Head of caudate nucleus (tissue), 42 donors: ENCODE results near the gene IL17C.
"Not testable (repeated sequence)": the region's sequence is repeated elsewhere in the genome, so short reads cannot be mapped to it uniquely, and the experiment has no call there.

ENCODE experiments used
- DNase-seq, 42 donors: peaks; one replicate each; pipeline versions ENCODE4 v3.0.0 to v3.0.0-alpha.2; 2020 to 2021; ENCODE audit warnings: mixed read lengths in 7 of 42
- intact Hi-C: fragments of 100-400 bp; cut with DNase I; formaldehyde crosslinking; loops from one replicate; pipeline ENCODE4 v1.15.0; 2022

The IL17C gene

GRCh38 chr16:88653101-88653500 lies 14.7 kb downstream of the IL17C start:
- DNase-seq = no peak
- intact Hi-C loops = no loop called here

GRCh38 chr16:88653596-88654362 lies 15.4 kb downstream of the IL17C start:
- intact Hi-C loops = no loop called here
- no peak for DNase-seq

DNA sequence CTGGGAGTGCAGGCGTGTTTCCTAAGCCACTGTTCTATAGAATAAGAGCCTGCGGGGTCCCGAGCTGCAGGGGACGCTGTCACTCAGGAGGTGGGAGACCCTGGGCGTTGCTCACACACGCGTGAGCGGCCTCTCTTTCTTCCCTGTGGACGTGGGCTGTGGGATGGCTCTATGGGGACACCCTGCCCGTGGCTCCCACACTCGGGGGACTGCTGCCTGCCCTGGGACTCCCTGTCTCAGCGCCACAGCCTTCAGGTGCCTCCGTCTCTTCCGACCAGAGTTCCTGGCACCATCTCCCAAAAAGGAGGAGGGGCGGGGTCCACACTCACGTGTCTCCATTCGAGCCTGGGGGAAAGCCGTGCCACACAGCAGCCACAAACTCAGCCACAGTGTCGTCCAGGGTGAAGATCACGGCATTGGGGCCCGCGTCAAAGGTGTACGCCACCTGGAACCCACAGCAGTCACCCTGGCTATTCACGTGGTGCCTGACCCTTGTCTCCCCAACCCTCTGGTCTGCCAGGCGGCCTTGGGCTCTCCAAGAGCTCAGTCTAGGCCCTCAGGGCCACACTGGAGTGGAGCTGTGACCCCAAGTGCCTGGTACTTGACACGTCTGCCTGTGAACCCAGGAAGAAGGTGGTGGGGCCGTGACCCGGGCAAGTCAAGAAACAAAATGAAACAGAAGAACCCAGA lies 16.1 kb downstream of the IL17C start:
- intact Hi-C loops = no loop called here
- no peak for DNase-seq

GRCh38 chr16:88655053-88655732 lies 16.8 kb downstream of the IL17C start:
- DNase-seq = no peak
- intact Hi-C loops = no loop called here

GRCh38 chr16:88655733-88656281 lies 17.4 kb downstream of the IL17C start:
- no peak for DNase-seq

GRCh38 chr16:88656291-88656980 lies 18.1 kb downstream of the IL17C start:
- intact Hi-C loops = no loop called here
- no peak for DNase-seq

More at GRCh38 chr16:88655733-88656281, 17.4 kb downstream of the IL17C start:
- intact Hi-C loops = no loop called here

- intact Hi-C loops = no loop called here
- DNase-seq = no peak
Observed at GRCh38 chr16:88657371-88657770, 19.0 kb downstream of the IL17C start.

GRCh38 chr16:88658714-88659113 lies 20.3 kb downstream of the IL17C start:
- no peak for DNase-seq
- intact Hi-C loops = no loop called here

DNA sequence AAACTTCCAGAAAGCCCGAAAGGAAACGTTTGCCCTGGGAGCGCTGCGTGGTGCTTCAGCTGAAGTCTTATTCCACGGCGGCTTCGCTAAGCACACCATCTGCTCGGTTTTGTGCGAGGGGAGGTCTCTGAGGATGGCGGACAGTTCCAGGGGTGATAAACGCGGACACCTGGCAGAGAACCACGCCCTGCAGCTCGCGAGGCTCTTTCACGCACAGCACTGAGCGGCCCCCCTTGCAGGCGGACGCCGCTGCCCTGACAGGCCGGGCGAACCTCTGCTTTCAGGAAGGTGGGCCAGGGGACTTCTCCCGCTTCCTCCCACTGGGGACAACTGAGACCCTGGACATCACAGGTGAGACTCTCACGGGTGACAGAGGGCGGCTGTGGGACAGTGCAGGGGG lies 20.8 kb downstream of the IL17C start:
- intact Hi-C loops = no loop called here
- no peak for DNase-seq

DNA sequence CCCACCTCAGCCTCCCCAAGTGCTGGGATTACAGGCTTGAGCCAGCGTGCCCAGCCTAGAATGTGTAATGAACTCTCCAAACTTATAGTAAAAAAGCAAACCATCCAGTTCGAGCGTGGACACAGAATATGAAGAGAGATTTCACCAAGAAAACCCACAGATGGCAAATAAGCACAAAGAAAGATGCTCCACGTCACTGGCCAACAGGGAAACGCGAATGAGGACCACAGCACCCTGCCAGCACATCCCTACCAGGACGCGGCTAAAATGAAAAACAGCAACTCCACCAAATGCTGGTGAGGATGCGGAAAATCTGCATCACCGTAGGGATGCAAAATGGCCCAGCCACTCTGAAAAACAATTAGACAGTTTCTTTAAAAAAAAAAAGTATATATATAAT lies 23.1 kb downstream of the IL17C start:
- no peak for DNase-seq
- intact Hi-C loops = loop anchor here (10.0 kb wide), 1 partner anchor 87 kb away; the partner anchor contains the start of gene ZC3H18

- intact Hi-C loops = loop anchor here (10.0 kb wide), 1 partner anchor 88 kb away; the partner anchor contains the start of gene ZC3H18
- peak in 3 of 42 donors; percentile 29 to 31 (median 30) for DNase-seq
Observed at GRCh38 chr16:88662222-88662842, 24.0 kb downstream of the IL17C start.

DNA sequence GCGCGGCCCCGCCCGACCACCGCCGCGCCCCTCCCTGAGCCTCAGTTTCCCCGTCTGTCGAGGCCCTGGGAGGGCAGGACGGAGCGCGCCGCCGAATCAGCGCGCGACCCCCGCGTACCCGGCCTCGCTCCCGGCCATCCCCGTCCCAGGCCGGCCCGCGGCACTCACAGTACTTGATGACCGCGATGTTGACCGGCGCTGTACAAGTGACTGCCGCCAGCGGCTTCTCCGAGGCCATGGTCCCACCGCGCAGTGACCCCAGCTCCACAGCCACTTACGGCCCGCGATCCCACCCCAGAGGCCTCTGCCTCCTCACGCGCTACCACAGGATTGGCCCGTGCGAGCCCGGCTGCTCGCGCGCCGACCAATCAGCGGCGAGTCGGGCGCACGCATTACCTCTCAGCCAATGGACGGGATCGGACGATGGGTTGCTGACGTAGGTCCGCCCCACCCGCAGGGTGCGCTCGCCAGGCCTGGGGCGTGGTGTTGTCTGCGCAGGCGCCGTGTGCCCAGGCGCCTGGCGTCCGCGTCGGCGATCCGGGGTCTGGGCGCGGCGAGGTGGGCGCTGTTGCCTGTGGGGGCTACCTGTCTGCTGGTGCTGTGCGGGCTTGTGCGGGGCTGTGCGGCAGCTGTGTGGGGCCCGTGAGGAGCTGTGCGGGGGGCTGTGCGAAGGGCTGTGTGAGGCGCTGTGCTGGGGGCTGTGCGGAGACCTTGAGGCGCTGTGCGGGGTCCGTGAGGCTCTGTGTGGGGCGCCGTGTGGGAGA lies 24.7 kb downstream of the IL17C start, which contains the start of gene MVD:
MVD (minus strand) TSS at position 249 of the 764 bp plus-strand sequence; CDS start at position 238, 11 bp downstream.
- DNase-seq = peak; percentile 95 to 99 (median 98)
- intact Hi-C loops = loop anchor here (10.0 kb wide), 1 partner anchor 88 kb away; the partner anchor contains the start of gene ZC3H18

- no peak for DNase-seq
- intact Hi-C loops = loop anchor here (10.0 kb wide), 1 partner anchor 90 kb away; the partner anchor contains the start of gene ZC3H18
Observed at GRCh38 chr16:88665148-88665547, 26.8 kb downstream of the IL17C start.

DNA sequence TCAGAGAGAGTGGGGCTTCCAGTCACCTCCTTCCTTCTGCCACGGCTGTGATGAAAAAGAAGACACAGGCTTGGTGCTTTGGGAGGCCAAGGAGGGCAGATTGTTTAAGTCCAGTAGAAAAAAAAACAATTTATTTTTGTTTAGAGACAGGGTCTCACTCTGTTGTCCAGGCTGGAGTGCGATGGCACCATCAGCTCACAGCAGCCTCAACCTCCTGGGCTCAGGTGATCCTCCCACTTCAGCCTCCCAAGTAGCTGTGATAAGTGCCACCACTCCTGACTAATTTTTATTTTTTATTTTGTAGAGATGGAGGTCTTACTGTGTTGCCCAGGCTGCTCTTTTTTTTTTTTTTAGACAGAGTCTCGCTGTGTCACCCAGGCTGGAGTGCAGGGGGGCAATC lies 27.2 kb downstream of the IL17C start:
- intact Hi-C loops = loop anchor here (10.0 kb wide), 1 partner anchor 91 kb away; the partner anchor contains the start of gene ZC3H18
- DNase-seq = no peak

DNA sequence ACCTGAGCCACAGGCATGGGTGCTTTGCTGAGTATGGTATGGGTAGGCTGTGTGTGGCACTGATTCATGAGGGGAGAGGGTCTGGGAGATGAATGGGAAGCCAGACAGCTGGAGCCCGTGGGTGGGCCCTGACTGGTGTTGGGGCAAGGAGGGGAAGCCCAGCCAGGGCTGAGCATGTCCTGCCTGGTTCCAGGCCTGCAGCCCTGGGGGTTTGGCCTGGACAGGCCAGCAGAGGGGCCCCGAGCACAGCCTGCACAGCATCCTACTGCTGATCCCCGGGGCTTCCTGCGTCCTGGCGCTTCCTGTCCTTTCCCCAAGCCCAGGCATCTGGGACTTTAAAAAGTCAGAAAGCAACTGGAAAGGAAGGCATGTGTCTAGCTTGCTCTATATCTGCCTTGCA lies 29.1 kb downstream of the IL17C start:
- no peak for DNase-seq
- intact Hi-C loops = loop anchor here (10.0 kb wide), 1 partner anchor 93 kb away; the partner anchor contains the start of gene ZC3H18

DNA sequence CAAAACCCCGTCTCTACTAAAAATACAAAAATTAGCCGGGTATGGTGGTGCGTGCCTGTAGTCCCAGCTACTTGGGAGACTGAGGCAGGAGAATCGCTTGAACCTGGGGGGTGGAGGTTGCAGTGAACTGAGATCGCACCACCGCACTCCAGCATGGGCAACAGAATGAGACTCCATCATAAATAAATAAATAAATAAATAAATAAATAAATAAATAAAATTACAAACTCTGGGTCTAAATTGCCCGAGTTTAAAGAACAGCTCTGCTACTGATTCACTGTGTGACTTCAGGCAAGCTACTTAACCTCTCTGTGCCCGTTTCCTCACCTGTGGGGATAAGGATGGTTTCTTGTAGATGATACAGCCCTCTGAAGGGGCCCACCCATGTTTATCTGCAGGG lies 31.1 kb downstream of the IL17C start:
- not testable (repeated sequence) for DNase-seq
- intact Hi-C loops = loop anchor here (10.0 kb wide), 1 partner anchor 95 kb away; the partner anchor contains the start of gene ZC3H18

DNA sequence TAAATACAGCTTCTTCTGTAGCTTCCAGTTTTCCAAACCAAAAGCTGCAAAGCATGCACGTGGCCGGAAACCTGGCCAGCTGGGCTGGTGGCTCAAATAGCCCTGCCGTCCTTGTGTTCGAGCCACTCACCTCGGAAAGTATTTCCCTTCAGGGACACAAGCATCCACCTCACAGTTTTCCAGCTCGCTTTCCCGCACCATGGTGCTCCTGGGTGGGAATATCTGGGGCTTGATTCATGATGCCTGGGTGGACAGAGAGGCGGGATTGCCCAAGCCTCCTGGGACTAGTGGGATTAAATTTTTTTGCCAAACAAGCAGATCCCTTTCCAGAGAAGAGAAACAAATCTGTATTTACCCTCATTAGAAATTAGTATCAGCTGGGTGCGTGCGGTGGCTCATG lies 31.6 kb downstream of the IL17C start:
- intact Hi-C loops = loop anchor here (10.0 kb wide), 1 partner anchor 95 kb away; the partner anchor contains the start of gene ZC3H18

More for the DNA sequence above, 31.6 kb downstream of the IL17C start:
- DNase-seq = no peak
